ENCODE measurements around the gene RABGAP1L. TPM values are rescaled to one million over a fixed set of nuclear protein-coding genes. Genes with fewer than 3 reads are reported as not detected.

Gene RABGAP1L
- total RNA-seq, 2 experiments from 2014 or later, result 59.8 to 67.6 TPM

GRCh38 chr1:174149216-174149615 lies 10.1 kb upstream of the RABGAP1L start:
- H3K9me3 ChIP-seq (ENCODE audit: control insufficient read depth in 1 of 2, insufficient read depth in 1 of 2, low read length in 2 of 2), result no peaks in the 10 kb centered on the region
- intact Hi-C loops (cut with DNase I, micrococcal nuclease), result no loop called here
- no peak for TF ChIP-seq CTCF (IDR thresholded peaks at IDR 0.05)
- no peaks in the 10 kb centered on the region for H3K36me3 ChIP-seq (ENCODE audit: insufficient read depth, low read length)
- H3K4me1 ChIP-seq (ENCODE audit: insufficient read depth, low read length), result peaks cover 13% of the 10 kb centered on the region
- POLR2A ChIA-PET, result no interaction called here
- DNase-seq, result no peak
- no peak overlapping the region for H3K4me3 ChIP-seq (ENCODE audit: low read length)
- no peaks in the 10 kb centered on the region for H3K27me3 Mint-ChIP-seq
- peaks cover 23% of the 10 kb centered on the region for H3K4me1 Mint-ChIP-seq (ENCODE audit: low read depth)
- H3K27me3 ChIP-seq (ENCODE audit: control insufficient read depth in 1 of 2, insufficient read depth in 2 of 2, low read length in 2 of 2), result no peaks in the 10 kb centered on the region
- peaks cover 5% of the 10 kb centered on the region for H3K9me3 Mint-ChIP-seq
- no peak overlapping the region for H3K27ac Mint-ChIP-seq
- H3K36me3 Mint-ChIP-seq (ENCODE audit: low read depth), result no peaks in the 10 kb centered on the region
- no peak for ATAC-seq (ENCODE audit: poor library complexity)
- CTCF ChIA-PET, result interaction anchor here (0.6 kb wide), 1 partner anchor 151 kb away, joined by 3 read pairs; no protein-coding TSS in a partner anchor
- H3K4me3 Mint-ChIP-seq, result no peak overlapping the region
- no peak overlapping the region for H3K27ac ChIP-seq (ENCODE audit: low read depth in 1 of 2, low read length in 2 of 2)

- Histone ChIP-seq H3K4me1 (ENCODE audit: insufficient read depth, low read length) (peaks cover 11% of the 10 kb centered on the region), H3K4me3 (ENCODE audit: low read length) (no peak overlapping the region), H3K27ac (ENCODE audit: low read depth in 1 of 2, low read length in 2 of 2) (no peak overlapping the region), H3K9me3 (ENCODE audit: control insufficient read depth in 1 of 2, insufficient read depth in 1 of 2, low read length in 2 of 2) (no peaks in the 10 kb centered on the region), H3K36me3 (ENCODE audit: insufficient read depth, low read length) (no peaks in the 10 kb centered on the region), H3K27me3 (ENCODE audit: control insufficient read depth in 1 of 2, insufficient read depth in 2 of 2, low read length in 2 of 2) (no peaks in the 10 kb centered on the region)
- Mint-ChIP-seq H3K27ac (no peak overlapping the region), H3K9me3 (peaks cover 5% of the 10 kb centered on the region), H3K4me3 (no peak overlapping the region), H3K36me3 (ENCODE audit: low read depth) (no peaks in the 10 kb centered on the region), H3K27me3 (no peaks in the 10 kb centered on the region), H3K4me1 (ENCODE audit: low read depth) (peaks cover 23% of the 10 kb centered on the region)
- intact Hi-C loops (cut with DNase I, micrococcal nuclease), result loop anchor here in 1 of 2 experiments (10.0 kb wide), 1 partner anchor 326 kb away; the partner anchor contains the start of genes CENPL and DARS2
- TF ChIP-seq CTCF (IDR thresholded peaks at IDR 0.05), result no peak
- CTCF ChIA-PET, result no interaction called here
- POLR2A ChIA-PET, result no interaction called here
- DNase-seq, result no peak
- no peak for ATAC-seq (ENCODE audit: poor library complexity)
Measured at GRCh38 chr1:174150499-174150898, 8.8 kb upstream of the RABGAP1L start.

- no peaks in the 10 kb centered on the region for H3K36me3 Mint-ChIP-seq (ENCODE audit: low read depth)
Measured at GRCh38 chr1:174152427-174152826, 6.9 kb upstream of the RABGAP1L start.

More at GRCh38 chr1:174152427-174152826, 6.9 kb upstream of the RABGAP1L start:
- H3K4me1 ChIP-seq (ENCODE audit: insufficient read depth, low read length), result peaks cover 11% of the 10 kb centered on the region
- Mint-ChIP-seq H3K27ac (no peak overlapping the region), H3K27me3 (no peaks in the 10 kb centered on the region), H3K4me1 (ENCODE audit: low read depth) (peaks cover 29% of the 10 kb centered on the region), H3K9me3 (peaks cover 4% of the 10 kb centered on the region), H3K4me3 (no peak overlapping the region)
- ChIA-PET CTCF (interaction anchor here (1.7 kb wide), 1 partner anchor 38 kb away, joined by 4 read pairs; no protein-coding TSS in a partner anchor), POLR2A (interaction anchor here (1.3 kb wide), 1 partner anchor 284 kb away, joined by 3 read pairs; the partner anchor contains the start of genes GAS5 and ZBTB37)
- intact Hi-C loops (cut with DNase I, micrococcal nuclease), result loop anchor here in 1 of 2 experiments (10.0 kb wide), 1 partner anchor 328 kb away; the partner anchor contains the start of genes CENPL and DARS2
- no peak for TF ChIP-seq CTCF (IDR thresholded peaks at IDR 0.05)
- H3K36me3 ChIP-seq (ENCODE audit: insufficient read depth, low read length), result no peaks in the 10 kb centered on the region
- no peak overlapping the region for H3K4me3 ChIP-seq (ENCODE audit: low read length)
- DNase-seq, result no peak
- no peaks in the 10 kb centered on the region for H3K27me3 ChIP-seq (ENCODE audit: control insufficient read depth in 1 of 2, insufficient read depth in 2 of 2, low read length in 2 of 2)
- H3K27ac ChIP-seq (ENCODE audit: low read depth in 1 of 2, low read length in 2 of 2), result peak overlapping the region in 1 of 2 donors; percentile 54
- no peak for ATAC-seq (ENCODE audit: poor library complexity)
- no peaks in the 10 kb centered on the region for H3K9me3 ChIP-seq (ENCODE audit: control insufficient read depth in 1 of 2, insufficient read depth in 1 of 2, low read length in 2 of 2)

Measured in CD4-positive, alpha-beta T cell (primary cell).